GM12874 (cell line): Measurements from ENCODE around the gene DRD4.

Source experiments
- TF ChIP-seq, protein P1 (sequence below): IDR thresholded peaks from 2 replicates; pipeline ENCODE4 v1.5.1; 2011; ENCODE audit warnings: low read depth, mild to moderate bottlenecking, control low read depth, low read length, moderate library complexity; ENCODE audit not compliant: insufficient read depth

Gene DRD4

DNA sequence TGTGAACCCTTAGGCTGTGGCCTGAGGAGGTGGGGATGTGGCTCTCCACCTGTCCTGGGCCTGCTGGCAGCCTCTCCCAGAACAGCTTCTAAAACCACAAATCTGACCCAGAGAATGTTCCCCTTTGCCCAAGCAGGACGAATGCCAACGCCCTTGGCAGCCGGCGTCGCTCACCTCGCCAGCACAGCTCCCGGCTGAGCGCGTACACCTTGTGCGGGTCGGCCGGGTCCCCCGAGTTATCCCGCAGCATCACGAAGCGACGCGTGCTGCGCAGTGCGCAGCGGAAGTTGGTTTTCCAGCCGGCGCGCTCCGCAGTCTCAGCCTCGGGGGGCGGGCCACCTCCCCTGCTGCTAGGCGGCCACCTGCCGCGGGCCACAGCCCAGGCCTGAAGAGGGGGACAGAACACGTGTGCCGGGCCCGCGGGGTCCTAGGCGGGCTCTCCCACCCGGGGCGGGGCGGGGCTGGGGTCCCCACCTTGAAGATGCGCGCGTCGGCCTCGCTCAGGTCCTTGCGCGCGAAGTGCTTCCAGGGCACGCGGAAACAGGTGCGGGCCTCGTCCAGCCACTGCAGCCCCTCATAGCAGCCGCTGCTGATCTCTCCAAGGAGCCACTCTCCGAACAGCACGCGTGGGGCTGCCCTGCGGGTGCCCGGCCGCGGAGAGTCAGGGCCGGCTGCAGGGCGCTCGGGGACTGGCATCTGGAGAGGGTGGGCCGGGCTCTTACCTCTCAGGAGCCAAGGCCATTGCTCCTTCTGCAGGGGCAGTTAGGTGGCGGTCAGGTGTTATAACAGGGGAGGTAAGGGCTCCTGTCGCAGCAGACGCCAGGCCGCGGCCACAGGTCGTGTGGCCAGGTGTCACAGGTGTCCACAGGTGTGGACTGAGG, 22.2 kb upstream of the DRD4 start:
- TF ChIP-seq, protein P1, sequence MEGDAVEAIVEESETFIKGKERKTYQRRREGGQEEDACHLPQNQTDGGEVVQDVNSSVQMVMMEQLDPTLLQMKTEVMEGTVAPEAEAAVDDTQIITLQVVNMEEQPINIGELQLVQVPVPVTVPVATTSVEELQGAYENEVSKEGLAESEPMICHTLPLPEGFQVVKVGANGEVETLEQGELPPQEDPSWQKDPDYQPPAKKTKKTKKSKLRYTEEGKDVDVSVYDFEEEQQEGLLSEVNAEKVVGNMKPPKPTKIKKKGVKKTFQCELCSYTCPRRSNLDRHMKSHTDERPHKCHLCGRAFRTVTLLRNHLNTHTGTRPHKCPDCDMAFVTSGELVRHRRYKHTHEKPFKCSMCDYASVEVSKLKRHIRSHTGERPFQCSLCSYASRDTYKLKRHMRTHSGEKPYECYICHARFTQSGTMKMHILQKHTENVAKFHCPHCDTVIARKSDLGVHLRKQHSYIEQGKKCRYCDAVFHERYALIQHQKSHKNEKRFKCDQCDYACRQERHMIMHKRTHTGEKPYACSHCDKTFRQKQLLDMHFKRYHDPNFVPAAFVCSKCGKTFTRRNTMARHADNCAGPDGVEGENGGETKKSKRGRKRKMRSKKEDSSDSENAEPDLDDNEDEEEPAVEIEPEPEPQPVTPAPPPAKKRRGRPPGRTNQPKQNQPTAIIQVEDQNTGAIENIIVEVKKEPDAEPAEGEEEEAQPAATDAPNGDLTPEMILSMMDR: no peak

DNA sequence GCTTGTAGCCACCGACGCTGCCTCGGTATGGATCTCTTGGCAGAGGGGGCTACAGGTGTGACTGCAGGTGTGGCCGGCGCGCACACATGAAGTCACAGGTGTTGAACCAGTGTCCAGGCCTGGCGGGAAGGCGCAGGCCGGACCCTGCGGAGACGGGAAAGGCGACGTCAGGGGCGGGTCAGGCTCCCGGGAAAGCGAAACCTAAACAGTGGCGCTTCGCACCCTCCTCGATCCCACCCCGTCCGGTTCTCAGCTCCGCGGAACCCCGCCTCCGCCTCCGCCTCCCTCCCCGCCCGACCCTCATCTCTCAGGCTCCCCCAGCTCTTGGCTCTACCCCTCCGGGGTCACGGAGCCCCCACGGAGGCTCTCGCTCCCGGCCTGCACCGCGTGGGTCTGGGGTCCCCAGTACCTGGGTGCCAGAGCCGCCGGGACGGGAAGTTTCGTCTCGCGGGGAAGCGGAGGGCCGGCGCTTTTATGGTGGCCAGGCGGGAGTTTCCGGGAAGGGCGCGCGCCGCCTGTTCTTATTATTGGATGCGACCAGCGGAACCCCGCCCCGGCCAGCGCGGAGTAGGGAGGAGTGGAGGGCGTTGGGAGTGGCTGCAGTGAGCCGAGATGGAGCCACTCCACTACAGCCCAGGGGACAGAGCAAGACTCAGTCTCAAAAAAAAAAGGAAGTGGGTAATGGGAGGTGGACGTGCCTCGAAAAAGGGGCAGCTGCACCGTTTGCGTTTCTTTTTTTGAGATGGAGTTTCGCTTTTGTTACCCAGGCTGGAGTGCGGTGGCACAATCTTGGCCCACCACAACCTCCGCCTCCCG, 21.4 kb upstream of the DRD4 start, which contains the start of gene IRF7:
IRF7 (minus strand) TSS at position 447 of the 816 bp plus-strand sequence. CDS start 586 bp downstream, outside the sequence.
- TF ChIP-seq, protein P1: no peak

DNA sequence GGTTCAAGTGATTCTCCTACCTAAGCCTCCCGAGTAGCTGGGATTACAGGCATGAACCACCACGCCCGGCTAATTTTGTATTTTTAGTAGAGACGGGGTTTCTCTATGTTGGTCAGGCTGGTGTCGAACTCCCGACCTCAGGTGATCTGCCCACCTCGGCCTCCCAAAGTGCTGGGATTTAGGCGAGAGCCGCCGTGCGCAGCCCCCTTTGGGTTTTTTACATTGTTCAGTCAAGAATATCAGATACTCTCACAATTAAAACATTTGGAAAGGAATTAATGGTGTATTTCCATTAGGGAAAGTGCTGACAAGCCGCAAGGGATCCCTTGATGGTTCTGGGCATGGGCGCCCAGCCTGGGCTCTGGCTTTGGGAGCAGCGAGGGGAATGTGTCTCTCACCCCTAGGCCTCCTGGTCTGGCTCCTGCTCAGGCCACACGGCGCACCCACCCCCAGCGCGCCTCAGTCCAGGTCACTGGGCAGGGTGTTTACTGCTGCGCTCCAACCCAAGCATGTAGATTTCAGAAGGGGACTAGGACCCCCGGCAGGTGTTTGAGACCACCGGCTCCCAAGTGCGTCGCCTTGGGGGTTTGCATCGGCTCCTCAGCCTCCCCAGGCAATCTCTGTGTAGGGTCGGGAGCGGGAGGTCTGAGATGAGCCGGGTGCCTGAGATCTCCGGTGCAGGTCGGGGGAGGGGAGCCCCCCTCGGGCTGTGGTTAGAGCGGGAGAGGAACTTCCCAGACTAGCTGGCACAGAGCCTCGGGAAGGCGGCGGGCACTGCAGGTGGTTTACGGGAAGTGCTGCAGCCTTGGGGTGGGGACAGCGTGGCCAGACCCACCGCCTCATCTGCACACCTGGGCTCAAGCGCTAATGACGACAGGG, 20.5 kb upstream of the DRD4 start:
- TF ChIP-seq, protein P1: no peak

DNA sequence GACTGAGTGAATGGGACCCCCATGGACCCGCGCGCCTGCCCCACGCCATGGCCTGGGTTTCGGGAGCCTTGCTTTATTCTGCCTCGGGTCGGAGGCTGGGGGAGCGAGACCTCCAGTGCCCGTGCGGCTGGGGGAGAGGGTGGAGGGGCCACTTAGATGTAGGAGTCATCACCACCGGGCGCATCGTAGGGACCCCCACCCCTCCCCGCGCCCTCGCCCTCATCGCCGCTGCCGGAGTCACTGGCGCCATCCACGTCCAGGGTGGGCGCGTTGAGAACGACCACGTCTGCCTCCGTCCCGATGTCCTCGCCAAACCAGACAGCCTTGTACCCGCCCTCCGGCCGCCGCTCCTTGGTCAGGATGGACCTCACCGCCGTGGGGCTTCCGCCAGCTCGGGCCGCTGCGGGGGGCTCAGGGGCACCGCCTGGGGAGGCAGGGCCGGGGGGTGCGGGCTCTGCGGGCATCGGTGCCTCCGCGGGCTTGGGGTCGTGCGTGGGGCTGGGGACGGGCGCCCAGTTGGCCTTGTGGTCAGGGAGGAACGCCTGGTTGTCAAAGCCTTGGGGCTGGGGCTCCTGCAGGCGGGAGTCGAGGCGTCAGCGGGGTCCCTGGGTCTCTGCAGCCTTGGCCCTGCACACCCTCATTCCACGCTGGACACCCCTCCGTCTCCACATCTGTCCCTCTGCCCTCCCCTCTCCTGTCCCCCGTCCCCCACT, 19.7 kb upstream of the DRD4 start:
- TF ChIP-seq, protein P1: no peak

DNA sequence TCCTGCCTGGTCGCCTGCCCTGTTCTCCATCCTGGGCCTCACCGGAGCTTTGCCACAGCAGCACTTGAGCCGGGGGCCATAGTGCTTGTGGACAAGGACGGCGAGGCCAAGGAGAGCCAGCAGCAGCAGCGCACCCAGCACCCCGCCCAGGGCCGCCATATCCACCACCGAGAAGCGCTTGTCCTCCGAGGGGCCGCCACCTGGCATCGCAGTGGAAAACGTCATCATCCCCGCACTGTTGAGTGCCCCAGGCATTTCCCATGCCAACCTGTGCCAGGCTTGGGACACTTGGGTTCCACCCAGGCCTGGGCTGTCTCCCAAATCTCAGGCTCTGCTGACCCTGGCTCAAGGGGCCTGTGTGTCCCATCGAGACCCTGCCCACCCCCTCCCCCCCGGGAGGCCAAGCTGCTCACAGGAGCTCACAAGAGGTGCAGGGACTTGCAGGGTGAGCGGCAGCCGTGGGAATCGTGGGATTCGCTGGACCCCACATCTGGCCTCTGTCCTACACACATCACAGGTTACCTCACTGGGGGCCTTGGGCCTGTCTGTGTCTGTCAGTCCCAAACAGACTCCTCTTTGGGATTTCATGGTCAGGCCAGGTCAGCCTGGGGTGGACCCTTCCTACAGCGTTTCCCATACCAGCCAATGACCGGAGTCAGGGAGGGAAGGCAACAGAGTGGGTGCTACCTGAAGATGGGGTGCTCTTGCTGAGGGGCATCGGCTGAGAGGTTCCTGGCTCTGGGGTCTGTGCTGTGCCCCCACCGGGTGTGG, 19.0 kb upstream of the DRD4 start:
- TF ChIP-seq, protein P1: no peak

DNA sequence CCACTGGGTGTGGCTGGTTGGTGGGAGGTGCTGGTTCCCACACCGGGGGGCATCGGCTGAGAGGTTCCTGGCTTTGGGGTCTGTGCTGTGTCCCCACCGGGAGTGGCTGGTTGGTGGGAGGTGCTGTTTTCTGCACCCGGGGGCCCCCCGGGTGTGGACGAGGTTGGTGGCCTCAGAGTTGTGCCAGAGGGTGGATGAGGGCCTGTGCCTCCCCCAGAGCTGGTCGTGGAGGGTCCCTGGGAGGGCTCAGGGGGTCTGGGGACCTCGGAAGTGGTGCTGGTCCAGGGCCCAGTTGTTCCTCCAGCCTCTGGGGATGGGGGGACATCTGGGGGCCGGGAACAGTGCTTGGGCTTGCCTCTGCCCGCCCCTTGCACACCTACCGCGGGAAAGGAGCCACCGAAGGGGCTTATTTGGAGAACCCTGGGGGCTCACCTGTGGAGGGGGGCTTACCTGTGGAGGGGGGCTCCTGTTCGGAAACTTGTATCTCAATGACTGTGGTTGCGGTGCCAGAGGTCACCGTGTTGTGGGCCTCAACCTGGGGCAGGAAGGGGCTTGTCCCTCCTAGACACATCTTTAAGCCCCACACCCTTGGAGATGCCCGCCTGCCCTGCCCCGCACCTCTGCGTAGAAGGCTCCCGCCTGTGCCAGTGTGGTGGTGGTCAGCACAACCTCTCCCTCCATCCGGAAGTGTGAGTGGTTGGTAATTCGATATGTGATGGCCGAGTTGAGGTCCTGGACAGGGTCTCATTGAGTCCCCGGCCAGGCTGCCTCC, 18.0 kb upstream of the DRD4 start:
- TF ChIP-seq, protein P1: no peak
